GM21367 (cell line): ENCODE measurements around the gene SEMA3A.
"Not testable (repeated sequence)": the region's sequence is repeated elsewhere in the genome, so short reads cannot be mapped to it uniquely, and the experiment has no call there.

ENCODE experiments used
- ATAC-seq: cut with Tn5 transposase; IDR thresholded peaks from one replicate; pipeline ENCODE4 v1.9.1; 2021; ENCODE audit not compliant: unreplicated experiment

Gene SEMA3A

DNA sequence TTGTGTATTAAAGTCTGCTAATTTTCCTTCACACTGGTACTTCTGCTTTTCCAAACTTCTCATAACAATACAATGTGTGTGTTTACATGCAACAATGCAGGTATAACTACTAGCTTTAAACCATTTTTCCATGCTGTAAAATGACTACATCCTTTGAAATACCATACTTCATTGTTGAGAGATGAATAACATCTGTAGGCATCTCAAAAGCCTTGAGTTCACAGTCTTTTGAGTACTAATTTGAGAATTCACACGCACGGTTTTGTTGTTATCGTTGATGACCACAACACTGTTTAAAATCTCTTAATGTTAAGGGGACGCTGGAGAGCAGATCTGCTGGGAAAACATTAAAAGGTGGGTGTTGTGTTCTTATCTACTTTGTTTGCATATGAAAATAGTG, 37.4 kb downstream of the SEMA3A start:
- no peak for ATAC-seq

DNA sequence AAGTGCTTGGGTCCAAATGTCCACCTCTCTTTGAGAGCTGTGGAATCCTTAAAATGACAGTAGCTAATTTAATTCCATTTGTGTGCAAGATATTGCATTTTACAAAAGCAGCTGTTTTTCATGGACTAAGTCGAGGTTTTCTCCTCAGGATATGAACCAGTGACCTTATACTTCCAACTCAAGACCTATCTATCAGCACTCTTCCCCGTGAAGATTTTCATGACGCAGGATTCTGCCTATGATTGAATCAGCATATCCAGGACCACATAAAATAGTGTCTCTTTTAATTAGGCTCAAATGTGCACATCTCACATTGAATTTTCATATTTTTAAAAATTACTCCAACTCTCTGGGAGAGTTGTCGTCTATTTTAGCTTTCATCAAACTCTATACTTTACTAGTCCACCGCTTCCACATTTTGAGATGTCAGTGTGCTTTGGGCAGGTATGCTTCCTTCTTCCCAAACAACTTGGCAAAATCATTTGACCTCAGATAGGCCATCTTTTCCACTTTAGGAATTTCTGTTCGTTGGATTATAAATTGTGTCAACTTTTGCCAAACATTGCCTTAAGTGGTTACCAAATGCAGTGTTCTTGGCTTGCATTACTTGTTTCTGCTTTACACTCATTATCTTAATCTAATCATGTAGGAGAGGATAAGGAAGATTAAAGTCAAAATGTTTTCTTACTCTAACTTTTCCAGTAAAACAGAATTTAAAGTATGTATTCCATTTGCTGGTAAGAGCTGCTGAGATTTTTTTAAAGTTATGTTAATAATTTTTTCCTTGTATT, 39.4 kb downstream of the SEMA3A start:
- no peak for ATAC-seq

DNA sequence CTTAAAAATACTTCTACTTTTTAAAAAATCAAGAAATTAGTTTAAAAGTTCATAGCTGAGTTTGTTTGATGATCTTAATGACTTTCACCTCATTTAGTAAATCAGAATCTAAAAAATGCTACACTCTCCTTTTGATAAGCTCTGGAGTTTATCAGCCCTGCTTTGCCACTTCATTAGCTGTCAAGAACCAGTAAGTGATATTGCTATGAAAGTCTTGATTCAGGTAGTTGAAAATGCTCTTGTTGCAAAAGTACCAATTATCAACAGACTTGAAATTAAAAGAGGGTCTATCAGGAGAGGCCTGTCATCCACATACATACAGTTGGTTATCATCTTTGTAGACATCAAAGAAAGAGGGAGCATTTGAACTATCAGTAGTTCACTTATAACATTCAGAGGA, 41.6 kb downstream of the SEMA3A start:
- ATAC-seq, result no peak

DNA sequence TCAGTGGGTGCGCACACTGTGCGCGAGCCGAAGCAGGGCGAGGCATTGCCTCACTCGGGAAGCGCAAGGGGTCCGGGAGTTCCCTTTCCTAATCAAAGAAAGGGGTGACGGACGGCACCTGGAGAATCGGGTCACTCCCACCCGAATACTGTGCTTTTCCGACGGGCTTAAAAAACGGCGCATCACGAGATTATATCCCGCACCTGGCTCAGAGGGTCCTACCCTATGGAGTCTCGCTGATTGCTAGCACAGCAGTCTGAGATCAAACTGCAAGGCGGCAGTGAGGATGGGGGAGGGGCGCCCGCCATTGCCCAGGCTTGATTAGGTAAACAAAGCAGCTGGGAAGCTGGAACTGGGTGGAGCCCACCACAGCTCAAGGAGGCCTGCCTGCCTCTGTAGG, 44.2 kb downstream of the SEMA3A start:
- not testable (repeated sequence) for ATAC-seq

DNA sequence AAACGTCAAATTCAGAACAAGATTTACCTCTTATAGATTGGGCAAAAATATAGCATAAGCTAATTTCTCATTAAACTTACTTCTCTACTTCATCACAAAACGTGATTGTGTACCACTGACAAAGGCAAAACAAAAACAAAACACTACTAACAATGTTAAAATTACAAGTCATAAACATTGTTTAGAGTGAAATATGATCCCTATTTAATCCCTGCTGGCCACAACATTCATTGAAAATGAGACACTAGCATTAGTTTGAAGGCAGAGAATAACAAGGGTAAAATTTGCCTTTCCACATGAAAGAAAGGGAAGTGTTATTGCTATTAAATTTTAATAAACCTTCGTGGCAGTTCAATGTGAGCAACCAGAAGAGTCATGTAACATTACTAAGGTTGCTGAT, 45.0 kb downstream of the SEMA3A start:
- ATAC-seq, result no peak

DNA sequence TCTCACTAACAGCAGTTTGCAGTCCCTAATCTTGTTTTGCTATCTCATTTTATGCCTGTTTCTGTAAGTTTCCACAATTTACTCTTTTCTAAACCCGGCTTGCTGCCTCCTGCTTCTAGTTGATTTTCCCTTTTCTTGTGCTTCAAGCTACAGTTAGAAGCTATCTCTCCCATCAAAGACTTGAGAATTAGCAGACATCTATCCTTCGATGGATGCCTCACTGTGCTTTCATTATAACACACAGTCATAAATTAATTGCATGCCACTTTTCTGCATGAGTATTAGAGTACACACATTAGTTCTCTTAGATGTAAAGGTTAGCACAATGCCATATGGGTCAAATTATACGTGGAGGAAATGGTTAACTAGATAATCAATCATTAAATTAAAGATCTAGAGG, 48.7 kb downstream of the SEMA3A start:
- ATAC-seq, result no peak

DNA sequence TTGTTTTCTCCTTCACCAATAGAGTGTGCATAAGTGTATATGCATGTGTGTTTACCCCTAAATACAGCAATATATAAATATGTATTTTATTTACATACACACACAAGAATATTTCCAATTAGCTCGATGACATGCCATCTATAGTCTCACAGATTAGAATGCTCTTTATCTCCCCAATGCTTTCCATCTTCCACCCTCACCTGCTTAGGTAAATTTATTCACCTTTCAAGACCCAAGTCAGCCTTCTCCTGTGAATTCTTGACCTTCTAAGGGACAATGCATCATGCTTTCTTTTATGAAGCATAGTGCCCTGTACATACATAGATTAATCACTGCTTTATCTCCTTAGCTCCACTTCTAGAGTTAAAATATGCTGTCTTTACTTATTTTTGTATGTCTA, 49.7 kb downstream of the SEMA3A start:
- no peak for ATAC-seq

DNA sequence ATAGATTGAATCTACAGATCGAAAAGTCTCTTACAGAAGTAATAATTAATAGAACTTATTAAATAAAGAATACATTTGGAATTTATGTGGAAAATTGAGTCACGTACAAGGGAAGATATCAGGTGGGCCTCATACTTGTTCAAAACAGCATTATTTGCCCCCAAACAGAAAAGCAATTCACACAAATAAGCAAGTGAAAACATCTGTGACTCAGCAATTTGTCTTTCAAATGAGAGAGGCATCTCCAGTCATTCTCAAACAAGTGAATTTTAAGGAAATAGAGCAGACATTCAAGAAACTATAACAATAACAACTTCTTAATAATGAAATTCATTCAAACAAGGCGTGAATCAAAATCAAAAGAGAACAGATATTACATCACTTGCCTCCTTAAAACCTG, 50.1 kb downstream of the SEMA3A start:
- ATAC-seq, result no peak

DNA sequence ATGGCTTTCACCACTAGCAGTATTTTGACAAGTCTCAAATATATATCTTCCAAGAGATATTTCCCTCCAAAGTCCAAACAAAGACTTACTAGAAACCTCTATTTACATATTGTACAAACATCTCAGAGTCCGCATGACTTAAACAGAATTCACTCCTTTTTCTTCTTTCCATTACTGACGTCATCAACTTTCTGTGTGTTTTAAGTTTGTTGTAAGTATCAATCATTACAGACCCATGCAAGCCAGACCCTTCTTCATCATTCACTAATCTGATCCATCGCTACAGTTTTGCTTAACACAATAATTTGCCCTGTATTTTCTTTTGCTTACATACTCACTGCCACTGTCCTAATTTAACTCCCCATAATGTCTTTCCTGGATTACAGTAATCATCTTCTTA, 51.9 kb downstream of the SEMA3A start:
- no peak for ATAC-seq

DNA sequence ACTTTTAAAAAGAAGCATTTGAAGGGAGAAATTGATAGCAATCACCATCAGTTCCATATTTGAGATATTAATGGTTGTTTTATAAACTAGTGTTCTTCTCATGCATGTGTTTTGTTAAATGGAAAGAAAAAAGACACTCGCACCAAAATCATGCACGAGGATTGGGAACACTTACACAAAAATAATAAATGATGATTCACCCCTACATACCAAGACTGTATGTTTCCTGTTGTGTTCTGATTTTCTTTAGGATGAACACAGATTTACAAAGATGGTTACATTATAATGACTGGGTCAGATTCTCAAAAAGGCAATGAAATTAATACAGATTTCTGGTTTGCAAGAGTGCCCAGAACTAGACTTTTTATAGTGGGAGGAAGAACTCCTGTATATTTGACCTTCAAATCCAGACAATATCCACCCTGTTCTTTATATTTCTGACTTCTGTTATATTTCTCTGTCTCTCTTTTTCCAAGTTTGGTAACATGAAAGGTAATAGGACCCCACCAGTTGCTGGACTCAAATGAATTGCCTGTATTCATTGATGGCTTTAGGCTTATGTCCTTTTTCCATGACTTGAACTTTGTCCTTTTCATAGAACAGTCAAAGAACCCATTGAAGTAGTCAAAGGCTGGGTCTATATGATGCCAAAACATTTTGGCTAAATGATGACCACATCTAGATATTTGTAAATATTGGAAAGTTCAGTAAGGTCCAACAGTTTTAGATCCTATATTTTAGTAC, 54.4 kb downstream of the SEMA3A start:
- no peak for ATAC-seq

DNA sequence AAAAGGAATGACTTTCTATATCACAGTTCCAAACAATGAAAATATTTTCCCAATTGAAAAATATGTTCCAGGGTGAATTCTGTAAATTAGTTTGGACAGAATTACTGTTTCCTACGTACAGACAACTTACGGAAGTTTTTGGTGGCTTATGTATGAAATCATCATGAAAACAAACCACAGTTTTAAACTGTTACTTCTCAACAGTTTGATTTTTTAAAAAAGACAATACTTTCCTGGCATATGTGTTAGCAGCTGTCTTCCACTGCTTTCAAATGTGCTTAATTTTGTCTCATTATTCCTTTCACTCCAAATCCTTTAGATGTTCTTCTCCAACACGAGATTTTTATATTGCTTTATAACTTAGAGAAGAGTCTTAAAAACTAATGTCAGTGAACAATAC, 56.2 kb downstream of the SEMA3A start:
- no peak for ATAC-seq

DNA sequence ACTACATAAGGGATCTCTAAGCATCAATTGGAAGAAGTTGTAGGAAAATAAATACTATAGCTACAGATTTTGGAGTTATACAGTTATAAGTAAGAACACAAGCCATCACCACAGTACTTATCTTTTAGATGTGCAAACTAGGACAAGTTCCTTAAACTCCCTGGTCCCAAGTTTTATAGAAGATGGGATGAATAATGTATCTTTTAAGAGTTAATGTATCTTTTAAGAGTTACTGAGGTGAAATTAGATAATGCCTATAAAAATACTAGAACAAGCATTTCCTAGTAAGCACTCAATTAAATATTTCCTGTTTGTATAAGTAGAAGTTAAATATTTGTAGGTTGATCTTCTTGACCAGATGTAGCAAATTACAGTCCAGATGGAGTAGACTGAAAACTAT, 56.8 kb downstream of the SEMA3A start:
- ATAC-seq, result no peak

DNA sequence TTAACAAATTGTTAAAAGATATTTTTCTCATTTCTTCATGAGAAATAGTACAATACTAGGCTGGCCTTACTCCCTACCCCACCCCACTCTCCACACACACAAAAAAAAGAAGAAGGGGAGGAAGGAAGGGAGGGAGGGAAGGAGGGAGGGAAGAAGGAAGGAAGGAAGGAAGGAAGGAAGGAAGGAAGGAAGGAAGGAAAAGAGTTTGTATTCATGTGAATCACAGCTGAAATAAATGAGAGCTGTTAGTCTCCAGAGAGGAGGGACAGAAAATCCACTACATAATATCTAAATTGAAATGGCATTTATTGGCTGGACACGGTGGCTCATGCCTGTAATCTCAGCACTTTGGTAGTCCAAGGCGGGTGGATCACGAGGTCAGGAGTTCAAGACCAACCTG, 57.8 kb downstream of the SEMA3A start:
- ATAC-seq, result no peak

DNA sequence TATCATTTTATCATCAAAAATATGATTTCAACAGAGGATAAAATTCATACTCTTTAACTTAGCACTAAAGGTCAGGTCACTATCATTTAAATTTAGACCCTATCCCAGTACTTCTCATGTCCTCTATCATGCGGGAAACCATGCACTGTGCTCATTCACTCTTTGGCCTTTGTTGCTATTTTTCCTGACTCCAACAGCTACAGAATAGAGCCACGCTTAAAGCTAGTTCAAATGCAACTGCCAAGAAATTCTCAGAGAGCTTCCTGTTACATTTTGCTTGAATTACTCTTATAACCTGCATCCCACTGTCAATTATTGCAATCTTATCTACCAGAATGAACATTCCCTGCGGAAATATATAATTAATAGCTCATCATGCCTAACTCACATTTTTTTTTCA, 58.3 kb downstream of the SEMA3A start:
- no peak for ATAC-seq

DNA sequence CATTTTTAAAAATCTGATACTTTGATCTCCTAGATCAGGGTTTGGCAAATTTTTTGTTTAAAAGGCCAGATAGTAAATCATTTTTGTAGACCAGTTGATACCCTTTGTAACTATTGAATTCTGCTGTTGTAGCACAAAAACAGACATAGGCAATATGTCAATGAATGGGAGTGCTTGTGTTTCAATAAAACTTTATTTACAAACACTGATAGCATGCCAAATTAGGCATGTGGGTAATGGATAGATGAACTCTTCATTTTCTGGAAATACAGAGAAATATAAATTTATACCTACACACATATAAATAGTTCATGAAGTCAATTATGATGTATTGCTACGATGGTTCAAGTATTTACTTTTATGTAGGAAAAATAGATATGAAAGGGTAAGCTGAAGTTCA, 60.4 kb downstream of the SEMA3A start:
- no peak for ATAC-seq

DNA sequence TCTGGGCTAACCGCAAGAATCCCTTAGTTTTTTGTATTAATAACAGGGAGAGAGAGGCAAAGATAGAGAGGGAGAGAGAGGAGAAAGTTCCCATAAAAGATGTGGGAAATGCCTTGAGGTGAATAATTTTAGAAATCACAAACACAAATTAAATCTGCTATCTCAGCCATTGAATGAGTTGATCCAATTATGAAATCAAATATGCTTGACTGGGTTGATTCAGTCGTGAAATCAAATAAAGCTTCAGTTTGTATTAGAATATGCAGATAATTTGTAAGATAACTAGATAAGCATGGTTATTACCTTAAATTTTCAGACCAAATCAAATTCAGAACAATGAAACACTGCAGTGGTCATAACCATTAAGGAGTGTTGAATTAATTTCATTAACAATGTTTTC, 68.9 kb downstream of the SEMA3A start:
- no peak for ATAC-seq

DNA sequence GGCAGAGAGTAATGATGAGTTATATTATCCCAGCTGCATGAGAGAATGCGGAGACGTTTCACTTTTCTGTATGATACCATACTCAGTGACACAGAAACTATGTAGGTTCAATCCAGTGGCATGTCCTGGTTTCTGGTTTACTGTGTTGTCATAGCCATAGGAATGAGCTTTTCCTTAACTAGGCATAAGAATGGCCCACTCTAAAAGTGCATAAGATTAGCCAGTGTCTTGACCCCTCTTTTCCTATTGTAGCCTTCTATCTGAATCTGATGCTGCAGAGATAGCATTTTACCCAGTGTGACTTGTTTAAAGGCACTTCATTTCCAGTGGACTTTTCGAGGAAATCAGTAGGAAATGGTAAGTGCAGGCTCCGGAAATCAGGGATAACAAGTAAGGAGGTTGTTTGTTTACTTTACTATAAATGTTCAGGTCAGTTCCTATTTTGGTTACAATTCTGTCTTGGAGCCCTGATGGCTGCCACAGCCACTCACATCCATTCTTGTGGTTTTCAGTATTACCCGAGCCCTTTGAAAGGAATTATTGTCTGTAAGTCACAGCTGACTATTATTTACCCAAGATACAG, 70.5 kb downstream of the SEMA3A start:
- no peak for ATAC-seq

DNA sequence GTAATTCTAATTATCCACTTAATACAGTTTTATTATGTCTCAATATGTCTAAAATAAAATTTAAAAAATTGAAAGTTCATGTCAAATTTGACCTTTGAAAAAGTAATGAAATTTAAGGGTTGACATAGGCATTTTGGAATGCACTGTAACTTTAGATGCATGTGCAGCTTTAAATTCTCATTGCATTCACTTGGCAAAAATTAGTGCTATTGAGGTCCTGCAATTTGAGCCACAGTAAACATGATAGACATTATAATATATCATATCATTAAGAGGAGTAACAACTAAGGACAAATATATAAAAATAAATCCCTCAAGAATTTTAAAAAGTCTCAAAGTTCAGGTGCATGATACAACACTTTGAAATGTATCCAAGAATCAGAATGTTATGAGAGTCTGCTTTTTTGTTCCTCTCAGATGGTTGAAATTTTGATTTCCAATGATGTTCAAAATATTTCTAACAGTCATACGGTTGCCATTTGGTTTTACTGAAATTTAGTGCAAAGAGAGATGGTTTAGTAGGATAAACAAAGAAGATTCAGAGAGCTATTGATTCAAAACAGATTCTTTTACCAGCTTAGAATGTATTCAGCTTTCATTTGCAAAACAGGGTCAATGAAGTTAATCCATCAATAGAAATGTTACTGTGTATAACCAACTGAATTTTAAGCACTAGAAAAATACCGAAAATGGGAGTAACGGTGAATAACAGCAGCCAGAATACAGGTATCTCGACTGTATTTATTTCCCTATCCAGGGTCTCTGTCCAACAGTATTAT, 71.8 kb downstream of the SEMA3A start:
- no peak for ATAC-seq

DNA sequence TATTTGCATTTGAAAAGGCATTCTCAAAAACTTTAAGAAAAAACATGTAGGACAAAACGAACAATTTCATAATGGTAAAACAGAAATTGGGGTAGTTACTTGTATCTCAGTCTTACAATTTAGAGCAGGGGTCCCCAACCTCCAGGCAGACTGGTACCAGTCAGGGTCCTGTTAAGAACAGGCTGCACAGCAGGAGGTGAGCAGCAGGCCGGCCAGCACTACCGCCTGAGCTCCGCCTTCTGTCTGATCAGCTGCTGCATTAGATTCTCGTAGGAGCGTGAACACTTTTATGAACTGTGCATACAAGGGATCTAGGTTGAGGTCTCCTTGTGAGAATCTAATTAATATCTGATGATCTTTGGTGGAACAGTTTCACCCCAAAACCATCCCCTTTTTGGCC, 77.3 kb downstream of the SEMA3A start:
- no peak for ATAC-seq

DNA sequence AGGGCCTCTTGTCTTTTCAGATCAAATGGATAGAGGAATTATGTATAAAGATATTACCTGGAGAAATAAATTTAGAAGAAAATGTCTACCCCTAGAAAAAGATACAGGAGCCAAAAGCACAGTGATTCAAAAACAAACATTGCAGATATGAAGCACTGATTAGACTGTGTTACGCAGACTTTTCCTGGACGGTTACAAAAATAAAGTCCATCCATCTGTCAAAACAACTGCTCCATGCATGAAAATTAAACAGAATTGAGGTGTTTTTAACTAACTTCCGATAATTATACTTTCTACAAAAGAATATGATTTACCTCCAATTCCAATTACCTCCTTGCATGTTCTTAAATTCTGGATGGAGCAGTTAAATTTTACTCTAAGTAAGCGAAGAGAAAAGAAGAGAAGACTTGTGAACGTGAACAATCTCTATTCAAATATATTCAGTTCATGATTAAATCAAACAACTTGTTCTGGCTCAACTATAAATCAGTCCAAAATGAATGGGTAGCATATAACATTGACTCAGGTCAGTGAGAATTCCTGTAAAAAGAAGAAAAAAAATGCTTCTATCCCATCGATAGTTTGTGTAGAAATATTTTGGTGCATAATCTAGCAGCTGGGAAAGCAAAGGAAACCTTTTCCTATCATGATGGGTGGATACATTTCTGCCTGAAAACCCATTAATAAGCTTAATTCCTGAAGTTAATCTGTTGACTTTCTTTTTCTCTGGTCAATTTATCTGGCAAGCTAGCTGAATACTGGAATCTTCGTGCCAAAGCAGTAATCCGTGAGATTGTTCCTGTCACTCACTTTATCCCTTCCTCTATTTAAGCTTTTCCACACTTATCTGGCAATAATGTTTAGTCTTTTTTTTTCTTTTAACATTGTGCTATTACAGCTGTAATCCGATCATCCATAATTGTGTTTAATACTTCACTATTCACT, 80.4 kb downstream of the SEMA3A start:
- no peak for ATAC-seq
